SK-N-SH (cell line): ENCODE data around the gene ZMIZ1. TPM values are rescaled to one million over a fixed set of nuclear protein-coding genes. Genes with fewer than 3 reads are reported as not detected.
A peak's percentile ranks its signal among the peaks of the same experiment; 100 is the strongest.

Experiments used
- CTCF ChIA-PET: fragments of 300-600, 350-600 bp; formaldehyde crosslinking; extraction: SDS; loops from one replicate; lab custom pipeline; 2021; lab: Yijun Ruan, JAX
- POLR2A ChIA-PET: fragments of 350-600 bp; sonication (Branson Sonifier 250); formaldehyde crosslinking; extraction: SDS; loops from one replicate; lab custom pipeline; 2020; ENCODE audit warnings: antibody characterized with exemption, inconsistent platforms; lab: Yijun Ruan, JAX
- DNase-seq: peaks from one replicate; pipeline ENCODE4 v3.0.0; 2012
- H2AFZ ChIP-seq: fragments of 200-600 bp; sonication (generic); 2 replicates; pipeline ENCODE4 v1.8.1; 2016; ENCODE audit warnings: antibody characterized with exemption, mild to moderate bottlenecking, low read depth
- H3F3A ChIP-seq: fragments of 200-600 bp; sonication (generic); replicated peaks from 2 replicates; pipeline ENCODE3; 2016; ENCODE audit warnings: antibody characterized with exemption, mild to moderate bottlenecking; ENCODE audit not compliant: insufficient read depth
- H3K27ac ChIP-seq, 2 experiments: fragments of 200-500 bp in 1 of 2; fragments of 200-600 bp in 1 of 2; sonication (Bioruptor generic) in 1 of 2; sonication (generic), shearing (Covaris generic) in 1 of 2; 2 replicates each; pipeline versions ENCODE4 v1.5.1 to v1.6.1; 2014 to 2016; ENCODE audit warnings: low read depth in 2 of 2, inconsistent platforms in 1 of 2, low read length in 1 of 2, mild to moderate bottlenecking in 1 of 2, mixed read lengths in 1 of 2
- H3K27me3 ChIP-seq: fragments of 200-600 bp; sonication (generic), shearing (Covaris generic); 2 replicates; pipeline ENCODE4 v1.6.1; 2016; ENCODE audit warnings: mixed run types; ENCODE audit not compliant: insufficient read depth
- H3K36me3 ChIP-seq, 2 experiments: fragments of 200-500 bp in 1 of 2; fragments of 200-600 bp in 1 of 2; sonication (Bioruptor generic) in 1 of 2; sonication (generic) in 1 of 2; replicated peaks in 1 of 2; 2 replicates each; pipeline versions ENCODE3 to v1.5.1; 2014 to 2016; ENCODE audit warnings: low read length in 1 of 2, mild to moderate bottlenecking in 1 of 2; ENCODE audit not compliant: insufficient read depth in 2 of 2, control insufficient read depth in 1 of 2
- H3K4me1 ChIP-seq, 2 experiments: fragments of 200-500 bp in 1 of 2; fragments of 200-600 bp in 1 of 2; sonication (Bioruptor generic) in 1 of 2; sonication (generic), shearing (Covaris generic) in 1 of 2; 2 replicates each; pipeline versions ENCODE4 v1.5.1 to v1.6.1; 2014 to 2016; ENCODE audit warnings: low read depth in 1 of 2, low read length in 1 of 2, mixed run types in 1 of 2; ENCODE audit not compliant: insufficient read depth in 2 of 2, control insufficient read depth in 1 of 2
- H3K4me2 ChIP-seq: fragments of 200-600 bp; sonication (generic), shearing (Covaris generic); 2 replicates; pipeline ENCODE4 v1.6.1; 2017; ENCODE audit warnings: mixed run types
- H3K4me3 ChIP-seq, 2 experiments: fragments of 200-500 bp in 1 of 2; fragments of 200-600 bp in 1 of 2; sonication (Bioruptor generic) in 1 of 2; sonication (generic), shearing (Covaris generic) in 1 of 2; 2 replicates each; pipeline versions ENCODE4 v1.5.1 to v1.8.1; 2014 to 2016; ENCODE audit warnings: low read depth in 2 of 2, inconsistent platforms in 1 of 2, low read length in 1 of 2, mild to moderate bottlenecking in 1 of 2, mixed read lengths in 1 of 2, moderate library complexity in 1 of 2
- H3K79me2 ChIP-seq: fragments of 200-600 bp; sonication (generic); 2 replicates; pipeline ENCODE4 v1.8.1; 2017; ENCODE audit warnings: mild to moderate bottlenecking; ENCODE audit not compliant: insufficient read depth
- H3K9ac ChIP-seq: fragments of 200-600 bp; sonication (generic); 2 replicates; pipeline ENCODE4 v1.6.1; 2017; ENCODE audit warnings: mixed run types
- H3K9me2 ChIP-seq: fragments of 200-600 bp; sonication (generic); 2 replicates; pipeline ENCODE4 v1.6.1; 2017; ENCODE audit warnings: mixed run types
- H3K9me3 ChIP-seq: fragments of 200-600 bp; sonication (generic); 2 replicates; pipeline ENCODE4 v1.6.1; 2017; ENCODE audit warnings: mixed run types, mild to moderate bottlenecking, moderate library complexity
- H4K20me1 ChIP-seq: fragments of 200-600 bp; sonication (generic); 2 replicates; pipeline ENCODE4 v1.6.1; 2017; ENCODE audit warnings: mild to moderate bottlenecking, mixed run types; ENCODE audit not compliant: insufficient read depth
- FOSL2 ChIP-seq: IDR thresholded peaks from 2 replicates; pipeline ENCODE4 v1.4.0; 2012; ENCODE audit warnings: low read depth, mild to moderate bottlenecking, moderate library complexity, borderline replicate concordance
- MEF2A ChIP-seq: IDR thresholded peaks from 2 replicates; pipeline ENCODE4 v1.4.0; 2012; ENCODE audit warnings: low read depth, borderline replicate concordance
- NRF1 ChIP-seq: IDR thresholded peaks from 2 replicates; pipeline ENCODE4 v1.6.1; 2012; ENCODE audit warnings: low read depth, mild to moderate bottlenecking, low read length
- RAD21 ChIP-seq: IDR thresholded peaks from 2 replicates; pipeline ENCODE4 v1.6.1; 2012; ENCODE audit warnings: mild to moderate bottlenecking, low read length
- RCOR1 ChIP-seq: fragments of 150-350 bp; IDR thresholded peaks from 2 replicates; pipeline ENCODE4 v1.6.1; 2017; ENCODE audit warnings: antibody characterized with exemption, low read length
- RFX5 ChIP-seq: IDR thresholded peaks from 2 replicates; pipeline ENCODE4 v1.6.1; 2012; ENCODE audit warnings: mild to moderate bottlenecking, improper control_type of control experiment, low read length
- SIN3A ChIP-seq: IDR thresholded peaks from 2 replicates; pipeline ENCODE4 v1.6.1; 2012; ENCODE audit warnings: low read depth, mild to moderate bottlenecking, low read length, moderate library complexity, borderline replicate concordance
- TCF12 ChIP-seq: IDR thresholded peaks from 2 replicates; pipeline ENCODE4 v1.4.0; 2012
- ZBTB33 ChIP-seq: IDR thresholded peaks from 2 replicates; pipeline ENCODE4 v1.4.0; 2012; ENCODE audit warnings: low read depth, borderline replicate concordance
- WGBS: methylation state at CpG from one replicate; pipeline ENCODE4 v1.1.6; 2017; ENCODE audit warnings: low lambda C conversion rate; 5-methylcytosine and 5-hydroxymethylcytosine counted together
- polyA plus RNA-seq, 3 experiments: library from polyadenylated mRNA; depleted of rRNA; stranded (reverse); fragments of >200 nt; gene quantifications; 2 replicates each; pipeline ENCODE4 v1.2.3, GENCODE V29; 2012
- TF ChIP-seq, protein P1 (sequence below): IDR thresholded peaks from 2 replicates; pipeline ENCODE4 v1.4.0; 2012; ENCODE audit warnings: low read depth, borderline replicate concordance
- TF ChIP-seq, protein P2 (sequence below): fragments of 200-600 bp; sonication (generic); IDR thresholded peaks from 2 replicates; pipeline ENCODE4 v1.6.1; 2017; ENCODE audit warnings: antibody characterized with exemption, mild to moderate bottlenecking, moderate library complexity

ZMIZ1 gene
- polyA plus RNA-seq, 1 of the 3 experiments (the other 2 are of a cell fraction): 23.5 TPM

DNA sequence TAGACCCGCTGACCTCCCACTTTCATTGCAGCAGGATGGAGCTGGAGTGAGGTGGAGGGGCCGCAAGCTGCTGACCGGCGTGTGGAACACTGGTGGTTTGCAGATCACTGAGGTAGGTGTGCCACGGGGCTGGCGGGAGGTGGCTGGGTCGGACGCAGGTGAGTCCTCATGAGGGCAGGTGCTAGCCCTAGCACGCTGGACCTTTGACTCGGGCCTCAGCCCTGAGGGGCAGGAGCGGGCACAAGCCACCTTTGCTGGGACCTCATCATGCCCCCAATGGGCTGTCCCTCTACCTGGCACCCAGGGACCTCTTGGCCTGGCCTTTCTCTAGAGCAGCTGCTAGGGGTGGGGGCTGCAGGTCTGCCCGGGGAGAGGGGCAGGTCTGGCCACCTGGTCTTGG, 93.3 kb downstream of the ZMIZ1 start:
- no peak overlapping the region for H3K4me3 ChIP-seq
- H2AFZ ChIP-seq: no peak overlapping the region
- H3F3A ChIP-seq: peaks cover 33% of the 10 kb centered on the region
- H3K9me2 ChIP-seq: no peaks in the 10 kb centered on the region
- peaks cover 38 to 89% of the 10 kb centered on the region in 2 experiments for H3K4me1 ChIP-seq
- TF ChIP-seq FOSL2: no peak
- TF ChIP-seq, protein P1, sequence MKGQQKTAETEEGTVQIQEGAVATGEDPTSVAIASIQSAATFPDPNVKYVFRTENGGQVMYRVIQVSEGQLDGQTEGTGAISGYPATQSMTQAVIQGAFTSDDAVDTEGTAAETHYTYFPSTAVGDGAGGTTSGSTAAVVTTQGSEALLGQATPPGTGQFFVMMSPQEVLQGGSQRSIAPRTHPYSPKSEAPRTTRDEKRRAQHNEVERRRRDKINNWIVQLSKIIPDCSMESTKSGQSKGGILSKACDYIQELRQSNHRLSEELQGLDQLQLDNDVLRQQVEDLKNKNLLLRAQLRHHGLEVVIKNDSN: no peak
- TF ChIP-seq RAD21: no peak
- TF ChIP-seq SIN3A: no peak
- no peak for TF ChIP-seq MEF2A
- TF ChIP-seq RCOR1: no peak
- no peak for TF ChIP-seq ZBTB33
- TF ChIP-seq, protein P2, sequence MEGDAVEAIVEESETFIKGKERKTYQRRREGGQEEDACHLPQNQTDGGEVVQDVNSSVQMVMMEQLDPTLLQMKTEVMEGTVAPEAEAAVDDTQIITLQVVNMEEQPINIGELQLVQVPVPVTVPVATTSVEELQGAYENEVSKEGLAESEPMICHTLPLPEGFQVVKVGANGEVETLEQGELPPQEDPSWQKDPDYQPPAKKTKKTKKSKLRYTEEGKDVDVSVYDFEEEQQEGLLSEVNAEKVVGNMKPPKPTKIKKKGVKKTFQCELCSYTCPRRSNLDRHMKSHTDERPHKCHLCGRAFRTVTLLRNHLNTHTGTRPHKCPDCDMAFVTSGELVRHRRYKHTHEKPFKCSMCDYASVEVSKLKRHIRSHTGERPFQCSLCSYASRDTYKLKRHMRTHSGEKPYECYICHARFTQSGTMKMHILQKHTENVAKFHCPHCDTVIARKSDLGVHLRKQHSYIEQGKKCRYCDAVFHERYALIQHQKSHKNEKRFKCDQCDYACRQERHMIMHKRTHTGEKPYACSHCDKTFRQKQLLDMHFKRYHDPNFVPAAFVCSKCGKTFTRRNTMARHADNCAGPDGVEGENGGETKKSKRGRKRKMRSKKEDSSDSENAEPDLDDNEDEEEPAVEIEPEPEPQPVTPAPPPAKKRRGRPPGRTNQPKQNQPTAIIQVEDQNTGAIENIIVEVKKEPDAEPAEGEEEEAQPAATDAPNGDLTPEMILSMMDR: no peak
- no peak for TF ChIP-seq NRF1
- TF ChIP-seq RFX5: no peak
- TF ChIP-seq TCF12: no peak
- H3K9ac ChIP-seq: no peak overlapping the region
- H3K9me3 ChIP-seq: no peaks in the 10 kb centered on the region
- H3K4me2 ChIP-seq: no peak overlapping the region
- WGBS: 97% methylated on average over 10 of the region's 12 CpGs
- no peaks in the 10 kb centered on the region; the same call in 1 of the 2 replicates for H4K20me1 ChIP-seq
- no peaks in the 10 kb centered on the region for H3K27me3 ChIP-seq
- no peak for DNase-seq
- POLR2A ChIA-PET: interaction anchor here (1.7 kb wide), 1 partner anchor 15 kb away, joined by 3 read pairs; no protein-coding TSS in a partner anchor
- H3K36me3 ChIP-seq: peaks cover 7 to 25% of the 10 kb centered on the region in 2 experiments
- CTCF ChIA-PET: no interaction called here
- H3K79me2 ChIP-seq: peaks cover 77% of the 10 kb centered on the region
- peak overlapping the region; percentile 3 to 59; a peak in 3 of 4 replicates for H3K27ac ChIP-seq
